HepG2 (cell line): ENCODE data around the gene AADACL4. TPM values are rescaled to one million over a fixed set of nuclear protein-coding genes. Genes with fewer than 3 reads are reported as not detected.

ENCODE experiments used
- BRCA1 ChIP-seq: sonication (generic); formaldehyde crosslinking; IDR thresholded peaks from 2 replicates; pipeline ENCODE4 v1.4.0; 2020; ENCODE audit warnings: missing genetic modification reagents
- KLF12 ChIP-seq: sonication (generic); formaldehyde crosslinking; IDR thresholded peaks from 2 replicates; pipeline ENCODE4 v1.4.0; 2020; ENCODE audit warnings: missing genetic modification reagents, borderline replicate concordance
- RAD21 ChIP-seq: fragments of 450-650 bp; formaldehyde crosslinking; IDR thresholded peaks from 2 replicates; pipeline ENCODE4 v1.5.0; 2020; ENCODE audit warnings: mild to moderate bottlenecking
- SMYD3 ChIP-seq: sonication (generic); formaldehyde crosslinking; IDR thresholded peaks from 2 replicates; pipeline ENCODE4 v1.8.1; 2023; ENCODE audit warnings: mild to moderate bottlenecking, missing genetic modification reagents
- ZNF12 ChIP-seq: sonication (generic); formaldehyde crosslinking; IDR thresholded peaks from 2 replicates; pipeline ENCODE4 v1.5.0; 2020; ENCODE audit warnings: missing genetic modification reagents
- ZNF235 ChIP-seq: sonication (generic); formaldehyde crosslinking; IDR thresholded peaks from 2 replicates; pipeline ENCODE4 v1.8.1; 2023; ENCODE audit warnings: mild to moderate bottlenecking, missing genetic modification reagents, borderline replicate concordance
- ZNF256 ChIP-seq: sonication (generic); formaldehyde crosslinking; conservative IDR thresholded peaks from 2 replicates; pipeline ENCODE4 v1.4.0; 2020; ENCODE audit warnings: missing genetic modification reagents
- ZNF274 ChIP-seq: sonication (generic); formaldehyde crosslinking; IDR thresholded peaks from 2 replicates; pipeline ENCODE4 v1.5.1; 2020; ENCODE audit warnings: mild to moderate bottlenecking, missing genetic modification reagents
- ZNF30 ChIP-seq: sonication (generic); formaldehyde crosslinking; IDR thresholded peaks from 2 replicates; pipeline ENCODE4 v1.5.0; 2020; ENCODE audit warnings: mild to moderate bottlenecking, missing genetic modification reagents
- ZNF33B ChIP-seq: sonication (generic); formaldehyde crosslinking; IDR thresholded peaks from 2 replicates; pipeline ENCODE4 v1.5.1; 2020; ENCODE audit warnings: mild to moderate bottlenecking, missing genetic modification reagents
- ZNF34 ChIP-seq: sonication (generic); formaldehyde crosslinking; IDR thresholded peaks from 2 replicates; pipeline ENCODE4 v1.4.0; 2020; ENCODE audit warnings: mild to moderate bottlenecking, missing genetic modification reagents, borderline replicate concordance
- polyA plus RNA-seq, 8 experiments: library from polyadenylated mRNA; depleted of rRNA in 3 of 8; stranded (reverse) in 7 of 8; unstranded in 1 of 8; fragments of >200 nt; fragmentation: Illumina TruSeq in 4 of 8; extraction: Trizol in 4 of 8; gene quantifications; 2 replicates each; pipeline versions ENCODE4 v1.2.1 to v1.2.3, GENCODE V29; 2011 to 2016; ENCODE audit warnings: low read depth in 4 of 8, missing spikeins in 1 of 8, mixed read lengths in 1 of 8; ENCODE audit not compliant: insufficient read depth in 1 of 8
- total RNA-seq, 5 experiments: library from RNA; depleted of rRNA; stranded (reverse); fragments of >200 nt; fragmentation: Illumina TruSeq; extraction: Trizol; gene quantifications; 2 replicates each; pipeline ENCODE4 v1.2.3, GENCODE V29; 2016; ENCODE audit warnings: low read depth in 1 of 5
- TF ChIP-seq, protein P1 (sequence below): sonication (generic); formaldehyde crosslinking; IDR thresholded peaks from 2 replicates; pipeline ENCODE4 v1.5.0; 2020; ENCODE audit warnings: missing genetic modification reagents
- TF ChIP-seq, protein P2 (sequence below): IDR thresholded peaks from 2 replicates; pipeline ENCODE4 v1.6.1; 2016; ENCODE audit warnings: low read depth
- TF ChIP-seq, protein P3 (sequence below): sonication (generic); formaldehyde crosslinking; conservative IDR thresholded peaks from 2 replicates; pipeline ENCODE4 v1.5.0; 2020; ENCODE audit warnings: missing genetic modification reagents
- TF ChIP-seq, protein P4 (sequence below): sonication (generic); formaldehyde crosslinking; IDR thresholded peaks from 2 replicates; pipeline ENCODE4 v1.4.0; 2020; ENCODE audit warnings: low read depth, mild to moderate bottlenecking, missing genetic modification reagents
- TF ChIP-seq, protein P5 (sequence below): sonication (generic); formaldehyde crosslinking; IDR thresholded peaks from 2 replicates; pipeline ENCODE4 v1.5.0; 2020; ENCODE audit warnings: mild to moderate bottlenecking, low read depth, missing genetic modification reagents, borderline replicate concordance
- TF ChIP-seq, protein P6 (sequence below): sonication (generic); formaldehyde crosslinking; IDR thresholded peaks from 2 replicates; pipeline ENCODE4 v1.8.0; 2022; ENCODE audit warnings: mild to moderate bottlenecking, missing genetic modification reagents, borderline replicate concordance

The AADACL4 gene
- total and polyA plus RNA-seq, 2 of the 13 experiments (the other 11 are each of a cell fraction or from before 2014, with no cell fraction given): not detected

DNA sequence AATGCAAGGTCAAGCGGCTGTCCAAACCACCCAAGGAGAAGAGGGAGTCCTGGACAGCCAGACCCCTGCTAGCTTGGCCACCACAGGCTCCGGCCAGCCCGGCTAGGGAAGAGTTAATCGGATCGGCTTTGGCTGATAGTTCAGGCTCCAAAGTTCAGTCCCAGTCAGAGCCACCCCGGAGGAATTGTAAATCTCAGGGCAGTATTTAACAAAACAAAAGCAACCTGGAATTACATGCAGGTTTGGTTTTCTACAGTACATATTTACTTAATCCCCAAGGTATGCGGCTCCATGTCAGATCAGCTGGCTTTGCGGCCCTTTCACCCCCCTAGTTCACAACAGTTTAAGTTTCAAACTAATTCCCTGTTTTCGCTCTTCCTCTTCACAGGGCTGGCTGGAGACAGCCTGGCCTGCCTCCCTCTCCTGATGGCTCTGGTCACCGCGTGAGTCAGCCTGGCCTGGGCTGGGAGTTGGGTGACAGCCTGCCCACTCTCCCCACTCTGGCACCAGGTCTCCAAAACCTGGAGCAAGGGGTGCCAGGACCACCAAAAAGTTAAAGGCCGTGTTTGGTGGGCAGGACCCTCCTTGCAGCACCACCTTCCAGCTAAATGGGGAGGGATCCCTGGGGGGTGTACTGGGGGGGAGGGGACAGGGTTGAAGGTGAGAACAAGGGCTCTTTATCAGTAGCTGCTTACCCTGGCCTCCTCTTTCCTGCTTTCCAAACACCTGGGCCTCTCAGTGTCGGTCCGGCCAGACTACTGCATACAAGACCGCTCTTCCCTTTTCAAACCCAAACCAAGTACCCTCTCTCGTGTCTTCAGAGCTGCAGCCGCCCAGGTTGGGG, 27.8 kb upstream of the AADACL4 start (continued):
- TF ChIP-seq, protein P1, sequence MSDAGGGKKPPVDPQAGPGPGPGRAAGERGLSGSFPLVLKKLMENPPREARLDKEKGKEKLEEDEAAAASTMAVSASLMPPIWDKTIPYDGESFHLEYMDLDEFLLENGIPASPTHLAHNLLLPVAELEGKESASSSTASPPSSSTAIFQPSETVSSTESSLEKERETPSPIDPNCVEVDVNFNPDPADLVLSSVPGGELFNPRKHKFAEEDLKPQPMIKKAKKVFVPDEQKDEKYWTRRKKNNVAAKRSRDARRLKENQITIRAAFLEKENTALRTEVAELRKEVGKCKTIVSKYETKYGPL: no peak
- no peak; the same call in 1 of the 2 replicates for TF ChIP-seq ZNF12 (CRISPR knock-in tag)
- TF ChIP-seq, protein P2, sequence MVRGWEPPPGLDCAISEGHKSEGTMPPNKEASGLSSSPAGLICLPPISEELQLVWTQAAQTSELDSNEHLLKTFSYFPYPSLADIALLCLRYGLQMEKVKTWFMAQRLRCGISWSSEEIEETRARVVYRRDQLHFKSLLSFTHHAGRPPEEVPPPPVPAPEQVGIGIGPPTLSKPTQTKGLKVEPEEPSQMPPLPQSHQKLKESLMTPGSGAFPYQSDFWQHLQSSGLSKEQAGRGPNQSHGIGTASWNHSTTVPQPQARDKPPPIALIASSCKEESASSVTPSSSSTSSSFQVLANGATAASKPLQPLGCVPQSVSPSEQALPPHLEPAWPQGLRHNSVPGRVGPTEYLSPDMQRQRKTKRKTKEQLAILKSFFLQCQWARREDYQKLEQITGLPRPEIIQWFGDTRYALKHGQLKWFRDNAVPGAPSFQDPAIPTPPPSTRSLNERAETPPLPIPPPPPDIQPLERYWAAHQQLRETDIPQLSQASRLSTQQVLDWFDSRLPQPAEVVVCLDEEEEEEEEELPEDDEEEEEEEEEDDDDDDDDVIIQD (CRISPR knock-in tag): 0 out of 2 replicates have a peak, but pooled peaks have one; percentile 32
- TF ChIP-seq, protein P3, sequence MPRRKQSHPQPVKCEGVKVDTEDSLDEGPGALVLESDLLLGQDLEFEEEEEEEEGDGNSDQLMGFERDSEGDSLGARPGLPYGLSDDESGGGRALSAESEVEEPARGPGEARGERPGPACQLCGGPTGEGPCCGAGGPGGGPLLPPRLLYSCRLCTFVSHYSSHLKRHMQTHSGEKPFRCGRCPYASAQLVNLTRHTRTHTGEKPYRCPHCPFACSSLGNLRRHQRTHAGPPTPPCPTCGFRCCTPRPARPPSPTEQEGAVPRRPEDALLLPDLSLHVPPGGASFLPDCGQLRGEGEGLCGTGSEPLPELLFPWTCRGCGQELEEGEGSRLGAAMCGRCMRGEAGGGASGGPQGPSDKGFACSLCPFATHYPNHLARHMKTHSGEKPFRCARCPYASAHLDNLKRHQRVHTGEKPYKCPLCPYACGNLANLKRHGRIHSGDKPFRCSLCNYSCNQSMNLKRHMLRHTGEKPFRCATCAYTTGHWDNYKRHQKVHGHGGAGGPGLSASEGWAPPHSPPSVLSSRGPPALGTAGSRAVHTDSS: no peak
- TF ChIP-seq, protein P4, sequence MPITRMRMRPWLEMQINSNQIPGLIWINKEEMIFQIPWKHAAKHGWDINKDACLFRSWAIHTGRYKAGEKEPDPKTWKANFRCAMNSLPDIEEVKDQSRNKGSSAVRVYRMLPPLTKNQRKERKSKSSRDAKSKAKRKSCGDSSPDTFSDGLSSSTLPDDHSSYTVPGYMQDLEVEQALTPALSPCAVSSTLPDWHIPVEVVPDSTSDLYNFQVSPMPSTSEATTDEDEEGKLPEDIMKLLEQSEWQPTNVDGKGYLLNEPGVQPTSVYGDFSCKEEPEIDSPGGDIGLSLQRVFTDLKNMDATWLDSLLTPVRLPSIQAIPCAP: no peak
- TF ChIP-seq ZNF30 (CRISPR knock-in tag): peak; percentile 60; the same call in 1 of the 2 replicates
- TF ChIP-seq SMYD3: peak; percentile 97
- 0 out of 2 replicates have a peak, but pooled peaks have one; percentile 34 for TF ChIP-seq ZNF256 (CRISPR knock-in tag)
- TF ChIP-seq KLF12: peak; percentile 42; the same call in 1 of the 2 replicates
- peak; percentile 10; the same call in 1 of the 2 replicates for TF ChIP-seq RAD21 (CRISPR knock-in tag)
- TF ChIP-seq ZNF34 (CRISPR knock-in tag): no peak
- peak; percentile 69 for TF ChIP-seq ZNF274 (CRISPR knock-in tag)
- no peak for TF ChIP-seq ZNF33B
- TF ChIP-seq, protein P5, sequence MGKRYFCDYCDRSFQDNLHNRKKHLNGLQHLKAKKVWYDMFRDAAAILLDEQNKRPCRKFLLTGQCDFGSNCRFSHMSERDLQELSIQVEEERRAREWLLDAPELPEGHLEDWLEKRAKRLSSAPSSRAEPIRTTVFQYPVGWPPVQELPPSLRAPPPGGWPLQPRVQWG (CRISPR knock-in tag): no peak
- TF ChIP-seq, protein P6, sequence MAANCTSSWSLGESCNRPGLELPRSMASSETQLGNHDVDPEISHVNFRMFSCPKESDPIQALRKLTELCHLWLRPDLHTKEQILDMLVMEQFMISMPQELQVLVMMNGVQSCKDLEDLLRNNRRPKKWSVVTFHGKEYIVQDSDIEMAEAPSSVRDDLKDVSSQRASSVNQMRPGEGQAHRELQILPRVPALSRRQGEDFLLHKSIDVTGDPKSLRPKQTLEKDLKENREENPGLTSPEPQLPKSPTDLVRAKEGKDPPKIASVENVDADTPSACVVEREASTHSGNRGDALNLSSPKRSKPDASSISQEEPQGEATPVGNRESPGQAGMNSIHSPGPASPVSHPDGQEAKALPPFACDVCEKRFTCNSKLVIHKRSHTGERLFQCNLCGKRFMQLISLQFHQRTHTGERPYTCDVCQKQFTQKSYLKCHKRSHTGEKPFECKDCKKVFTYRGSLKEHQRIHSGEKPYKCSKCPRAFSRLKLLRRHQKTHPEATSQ (CRISPR knock-in tag): peak; percentile 84; the same call in 1 of the 2 replicates
- TF ChIP-seq ZNF235 (CRISPR knock-in tag): no peak
- no peak for TF ChIP-seq BRCA1
